Spleen (tissue), 11 donors: ENCODE measurements around the gene PAX5. TPM values are rescaled to one million over a fixed set of nuclear protein-coding genes. Genes with fewer than 3 reads are reported as not detected.

ENCODE experiments used
- DNase-seq: peaks from one replicate; pipeline ENCODE4 v3.0.0-alpha.2; 2020
- H3K27ac ChIP-seq, 8 donors: fragments of 200-600 bp; sonication (generic) in 7 of 8; 1 replicate in 4 of 8; 2 replicates in 4 of 8; pipeline versions ENCODE4 v1.5.0 to v1.8.0; 2016 to 2021; ENCODE audit warnings: inconsistent platforms in 4 of 8, mild to moderate bottlenecking in 4 of 8, moderate library complexity in 1 of 8
- H3K27me3 ChIP-seq, 7 donors: fragments of 200-600 bp; sonication (generic) in 6 of 7; replicated peaks in 1 of 7; 1 replicate in 4 of 7; 2 replicates in 3 of 7; pipeline versions ENCODE4 v1.5.0 to v1.8.0; 2016 to 2021; ENCODE audit warnings: inconsistent platforms in 3 of 7, mild to moderate bottlenecking in 1 of 7
- H3K36me3 ChIP-seq, 6 donors: fragments of 200-600 bp; sonication (generic) in 5 of 6; 1 replicate in 4 of 6; 2 replicates in 2 of 6; pipeline versions ENCODE4 v1.5.0 to v1.8.0; 2016 to 2021; ENCODE audit warnings: inconsistent platforms in 2 of 6
- H3K4me1 ChIP-seq, 6 donors: fragments of 200-600 bp; sonication (generic) in 5 of 6; 1 replicate in 3 of 6; 2 replicates in 3 of 6; pipeline versions ENCODE4 v1.5.0 to v1.8.0; 2016 to 2021; ENCODE audit warnings: inconsistent platforms in 3 of 6
- H3K4me3 ChIP-seq, 8 donors: fragments of 200-600 bp; sonication (generic) in 7 of 8; 1 replicate in 4 of 8; 2 replicates in 4 of 8; pipeline versions ENCODE4 v1.5.0 to v1.8.0; 2016 to 2021; ENCODE audit warnings: inconsistent platforms in 4 of 8, mild to moderate bottlenecking in 4 of 8, moderate library complexity in 2 of 8
- H3K9me3 ChIP-seq, 8 donors: fragments of 200-600 bp; sonication (generic) in 7 of 8; 1 replicate in 4 of 8; 2 replicates in 4 of 8; pipeline versions ENCODE4 v1.5.0 to v1.8.0; 2016 to 2021; ENCODE audit warnings: inconsistent platforms in 4 of 8
- POLR2A ChIP-seq, 3 donors: fragments of 450-650 bp; IDR thresholded peaks; one replicate each; pipeline ENCODE4 v1.5.1; 2017; ENCODE audit warnings: antibody characterized with exemption in 3 of 3, mild to moderate bottlenecking in 1 of 3
- POLR2AphosphoS5 ChIP-seq, 3 donors: sonication (generic); formaldehyde crosslinking; IDR thresholded peaks; one replicate each; pipeline ENCODE4 v1.5.1; 2017; ENCODE audit warnings: antibody characterized with exemption in 3 of 3
- WGBS, 5 donors: extraction: QIAGEN DNeasy Blood & Tissue Kit in 3 of 5; methylation state at CpG; one replicate each; pipeline versions ENCODE4 v1.1.5 to v1.1.7; 2013 to 2018; 5-methylcytosine and 5-hydroxymethylcytosine counted together
- intact Hi-C: fragments of 100-400 bp; cut with DNase I; formaldehyde crosslinking; loops from one replicate; pipeline ENCODE4 v1.15.0; 2023; ENCODE audit warnings: low total_unique reads
- polyA plus RNA-seq, 3 donors: library from polyadenylated mRNA; stranded (reverse); fragments of 200-250 nt; gene quantifications; one replicate each; pipeline ENCODE4 v1.2.1, GENCODE V29; 2013
- total RNA-seq, 7 donors: library from RNA; depleted of rRNA in 3 of 7; stranded (reverse); fragments of >200 nt in 3 of 7; fragmentation: NEBNext Ultra II Directional in 4 of 7; extraction: Animal tissue kit (Norgen Biotek cat#: 25700) in 4 of 7; gene quantifications; one replicate each; pipeline versions ENCODE4 v1.1.0 to v1.2.1, GENCODE V29; 2016 to 2021
- TF ChIP-seq, protein P1 (sequence below), 11 experiments: fragments of 200-600 bp in 7 of 11; fragments of 450-650 bp in 4 of 11; sonication (generic) in 4 of 11; IDR thresholded peaks in 8 of 11; conservative IDR thresholded peaks in 3 of 11; 1 replicate in 7 of 11; 2 replicates in 4 of 11; pipeline versions ENCODE4 v1.4.0 to v1.8.0; 2016 to 2021; ENCODE audit warnings: antibody characterized with exemption in 11 of 11, inconsistent platforms in 4 of 11, mild to moderate bottlenecking in 1 of 11
- donor health status: healthy with polysubstance abuse.
- donor health status: DM: no; HTN: no; CAD: no; lungs with moderate emphysema.
- donor health status: DM: no; HTN: no; CAD: no.
- donor health status: Bipolar disorder and iron deficiency.
- donor health status: healthy.
- donor health status: DM: no; HTN: no; CAD: no.
- donor health status: DM: yes; HTN: yes; CAD: no.

The PAX5 gene
- total and polyA plus RNA-seq, 10 donors = 15.9 to 120 (median 53.0) TPM

- TF ChIP-seq, protein P1, sequence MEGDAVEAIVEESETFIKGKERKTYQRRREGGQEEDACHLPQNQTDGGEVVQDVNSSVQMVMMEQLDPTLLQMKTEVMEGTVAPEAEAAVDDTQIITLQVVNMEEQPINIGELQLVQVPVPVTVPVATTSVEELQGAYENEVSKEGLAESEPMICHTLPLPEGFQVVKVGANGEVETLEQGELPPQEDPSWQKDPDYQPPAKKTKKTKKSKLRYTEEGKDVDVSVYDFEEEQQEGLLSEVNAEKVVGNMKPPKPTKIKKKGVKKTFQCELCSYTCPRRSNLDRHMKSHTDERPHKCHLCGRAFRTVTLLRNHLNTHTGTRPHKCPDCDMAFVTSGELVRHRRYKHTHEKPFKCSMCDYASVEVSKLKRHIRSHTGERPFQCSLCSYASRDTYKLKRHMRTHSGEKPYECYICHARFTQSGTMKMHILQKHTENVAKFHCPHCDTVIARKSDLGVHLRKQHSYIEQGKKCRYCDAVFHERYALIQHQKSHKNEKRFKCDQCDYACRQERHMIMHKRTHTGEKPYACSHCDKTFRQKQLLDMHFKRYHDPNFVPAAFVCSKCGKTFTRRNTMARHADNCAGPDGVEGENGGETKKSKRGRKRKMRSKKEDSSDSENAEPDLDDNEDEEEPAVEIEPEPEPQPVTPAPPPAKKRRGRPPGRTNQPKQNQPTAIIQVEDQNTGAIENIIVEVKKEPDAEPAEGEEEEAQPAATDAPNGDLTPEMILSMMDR (IDR thresholded peaks at IDR 0.05 in 8 of 11, conservative IDR thresholded peaks at IDR 0.05 in 3 of 11) = no peak
- TF ChIP-seq POLR2A (IDR thresholded peaks at IDR 0.05) (no peak), POLR2AphosphoS5 (IDR thresholded peaks at IDR 0.05) (no peak)
- Histone ChIP-seq H3K4me1 (no peaks in the 10 kb centered on the region), H3K36me3 (peaks cover 0 to 87% (median 8%) of the 10 kb centered on the region in 6 donors), H3K27me3 (no peaks in the 10 kb centered on the region), H3K9me3 (no peaks in the 10 kb centered on the region), H3K4me3 (no peak overlapping the region), H3K27ac (no peak overlapping the region)
- WGBS, 5 donors = 79 to 89% (median 85%) methylated on average over 5 of the region's 5 CpGs
- no peak for DNase-seq
- intact Hi-C loops = no loop called here
Observed at GRCh38 chr9:36848946-36849345, 185.1 kb downstream of the PAX5 start.

DNA sequence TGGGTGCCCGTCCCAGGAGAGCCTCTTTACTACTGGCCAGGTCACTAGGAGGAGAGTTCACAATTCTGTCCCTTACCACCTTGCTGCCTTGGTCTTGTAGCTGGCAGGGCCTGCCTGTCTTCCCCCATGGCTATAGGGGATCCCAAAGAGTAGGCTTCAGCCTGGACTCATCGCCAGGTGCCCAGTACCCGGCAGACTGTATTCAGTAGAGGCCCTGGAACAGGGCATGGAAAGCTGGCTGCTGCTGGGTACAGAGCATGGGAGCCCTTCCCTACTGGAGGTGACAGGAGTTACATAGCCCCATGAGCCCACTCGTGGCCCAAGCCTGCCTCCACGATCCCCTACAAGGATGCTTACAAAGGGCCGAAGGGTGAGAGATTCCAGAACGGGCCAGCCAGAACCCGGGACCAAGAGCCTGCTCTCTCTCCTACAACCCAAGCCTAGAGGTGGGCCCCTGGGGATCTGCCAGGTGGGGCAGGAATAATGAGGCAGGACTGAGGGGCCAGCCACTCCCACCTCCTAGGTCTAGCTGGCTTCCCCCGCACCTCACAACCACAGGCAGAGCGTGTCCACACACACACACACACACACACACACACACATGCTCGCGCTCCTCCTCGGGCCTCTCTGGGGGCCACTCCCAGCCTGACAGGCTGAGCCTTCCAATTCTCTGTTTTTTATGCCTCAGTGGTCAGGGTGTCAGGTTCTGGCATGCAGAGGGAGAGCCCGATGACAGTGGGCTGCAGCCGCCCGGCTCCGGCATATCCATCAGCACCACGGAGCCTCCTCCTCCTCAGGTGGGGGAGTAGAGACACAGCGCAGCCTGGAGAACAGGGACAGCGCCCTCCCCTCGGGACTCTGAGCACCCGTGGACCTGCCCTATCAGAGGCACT is 186.0 kb downstream of the PAX5 start:
- Histone ChIP-seq H3K9me3 (no peaks in the 10 kb centered on the region), H3K36me3 (peaks cover 0 to 93% (median 8%) of the 10 kb centered on the region in 6 donors), H3K27me3 (no peaks in the 10 kb centered on the region), H3K27ac (no peak overlapping the region), H3K4me1 (no peaks in the 10 kb centered on the region), H3K4me3 (no peak overlapping the region)
- DNase-seq = no peak
- WGBS, 5 donors = 50 to 75% (median 70%) methylated on average over 13 to 22 of the region's 22 CpGs
- TF ChIP-seq POLR2A (IDR thresholded peaks at IDR 0.05) (no peak), POLR2AphosphoS5 (IDR thresholded peaks at IDR 0.05) (no peak)
- TF ChIP-seq, protein P1 (IDR thresholded peaks at IDR 0.05 in 8 of 11, conservative IDR thresholded peaks at IDR 0.05 in 3 of 11) = no peak
- intact Hi-C loops = no loop called here

DNA sequence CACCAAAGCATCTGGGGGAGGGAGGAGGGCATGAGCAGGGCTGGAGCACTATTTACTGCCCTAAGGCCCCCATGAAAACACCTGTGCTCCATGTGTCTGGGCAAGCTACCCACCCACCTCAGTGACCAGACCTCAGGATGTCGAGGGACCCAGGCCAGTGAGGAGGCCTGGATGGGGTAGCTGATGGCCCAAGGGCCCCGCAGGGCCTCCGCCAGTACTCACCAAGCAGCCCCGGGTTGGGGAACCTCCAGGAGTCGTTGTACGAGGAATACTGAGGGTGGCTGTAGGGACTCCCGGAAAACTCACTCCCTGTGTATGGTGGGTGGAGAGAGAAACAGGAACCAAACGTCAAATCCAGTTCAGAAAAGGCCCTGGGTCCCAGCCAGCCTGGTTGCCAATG is 187.4 kb downstream of the PAX5 start:
- intact Hi-C loops = no loop called here
- 85 to 92% (median 91%) methylated on average over 8 of the region's 8 CpGs for WGBS, 5 donors
- no peak for TF ChIP-seq POLR2AphosphoS5 (IDR thresholded peaks at IDR 0.05)
- TF ChIP-seq POLR2A (IDR thresholded peaks at IDR 0.05) = no peak
- TF ChIP-seq, protein P1 (IDR thresholded peaks at IDR 0.05 in 8 of 11, conservative IDR thresholded peaks at IDR 0.05 in 3 of 11) = no peak
- H3K27ac ChIP-seq = no peak overlapping the region
- H3K9me3 ChIP-seq = no peaks in the 10 kb centered on the region
- no peak overlapping the region for H3K4me3 ChIP-seq
- no peaks in the 10 kb centered on the region for H3K4me1 ChIP-seq
- no peaks in the 10 kb centered on the region for H3K27me3 ChIP-seq
- peaks cover 0 to 94% (median 10%) of the 10 kb centered on the region in 6 donors for H3K36me3 ChIP-seq
- no peak for DNase-seq

GRCh38 chr9:36845844-36846243 is 188.2 kb downstream of the PAX5 start:
- H3K9me3 ChIP-seq = no peaks in the 10 kb centered on the region
- intact Hi-C loops = no loop called here
- 79 to 100% (median 89%) methylated on average over 2 of the region's 2 CpGs for WGBS, 5 donors
- no peaks in the 10 kb centered on the region for H3K27me3 ChIP-seq
- peaks cover 0 to 94% (median 10%) of the 10 kb centered on the region in 6 donors for H3K36me3 ChIP-seq
- H3K27ac ChIP-seq = no peak overlapping the region
- no peak for DNase-seq
- TF ChIP-seq POLR2AphosphoS5 (IDR thresholded peaks at IDR 0.05) (no peak), POLR2A (IDR thresholded peaks at IDR 0.05) (no peak)
- TF ChIP-seq, protein P1 (IDR thresholded peaks at IDR 0.05 in 8 of 11, conservative IDR thresholded peaks at IDR 0.05 in 3 of 11) = no peak
- H3K4me3 ChIP-seq = no peak overlapping the region
- H3K4me1 ChIP-seq = no peaks in the 10 kb centered on the region
